SK-N-MC (cell line): Measurements from ENCODE around the gene CACNG8.

ENCODE experiments used
- DNase-seq: peaks from one replicate; pipeline ENCODE4 v3.0.0-alpha.2; 2011; ENCODE audit warnings: low read depth, low spot score
- H3K27ac ChIP-seq: fragments of 200-600 bp; sonication (generic); 2 replicates; pipeline ENCODE4 v1.5.1; 2016; ENCODE audit warnings: mixed run types
- H3K36me3 ChIP-seq: fragments of 200-600 bp; sonication (generic); 2 replicates; pipeline ENCODE4 v1.6.1; 2017; ENCODE audit warnings: antibody characterized with exemption, low read length, mixed read lengths; ENCODE audit not compliant: insufficient read depth
- H3K4me3 ChIP-seq: fragments of 200-600 bp; sonication (generic); 2 replicates; pipeline ENCODE4 v1.5.1; 2016
- H3K9ac ChIP-seq: fragments of 200-600 bp; sonication (generic); 2 replicates; pipeline ENCODE4 v1.8.0; 2017; ENCODE audit warnings: mixed run types, mixed read lengths; ENCODE audit not compliant: insufficient read length
- H3K9me3 ChIP-seq: fragments of 200-600 bp; sonication (generic); 2 replicates; pipeline ENCODE4 v1.6.1; 2017; ENCODE audit warnings: low read depth, mild to moderate bottlenecking, antibody characterized with exemption, low read length, moderate library complexity, mixed read lengths
- EZH2 ChIP-seq: fragments of 200-600 bp; sonication (generic); IDR thresholded peaks from one replicate; pipeline ENCODE4 v1.6.1; 2017; ENCODE audit warnings: antibody characterized with exemption
- FOXP2 ChIP-seq: optimal IDR thresholded peaks from 2 replicates; pipeline ENCODE3; 2011; ENCODE audit warnings: mild to moderate bottlenecking, moderate library complexity; ENCODE audit not compliant: insufficient read depth; ENCODE audit errors: extremely low read length, control extremely low read depth
- POLR2AphosphoS5 ChIP-seq: IDR thresholded peaks from 2 replicates; pipeline ENCODE4 v1.6.1; 2012; ENCODE audit warnings: mild to moderate bottlenecking, low read depth, low read length, borderline replicate concordance

Gene CACNG8

GRCh38 chr19:53983457-53984289 lies 20.9 kb downstream of the CACNG8 start:
- Histone ChIP-seq H3K9ac (no peak overlapping the region), H3K27ac (no peak overlapping the region), H3K4me3 (no peak overlapping the region), H3K36me3 (no peaks in the 10 kb centered on the region), H3K9me3 (no peaks in the 10 kb centered on the region)
- no peak for TF ChIP-seq FOXP2
- no peak for TF ChIP-seq EZH2
- no peak for TF ChIP-seq POLR2AphosphoS5
- DNase-seq = no peak

- H3K9me3 ChIP-seq = no peaks in the 10 kb centered on the region
- no peak overlapping the region for H3K27ac ChIP-seq
- DNase-seq = no peak
Measured at GRCh38 chr19:53985863-53986262, 23.1 kb downstream of the CACNG8 start.

GRCh38 chr19:53988981-53989380 lies 26.2 kb downstream of the CACNG8 start:
- TF ChIP-seq EZH2 (no peak), POLR2AphosphoS5 (no peak), FOXP2 (no peak)
- no peaks in the 10 kb centered on the region for H3K9me3 ChIP-seq
- DNase-seq = no peak
- H3K27ac ChIP-seq = no peak overlapping the region
- no peak overlapping the region for H3K4me3 ChIP-seq
- no peaks in the 10 kb centered on the region for H3K36me3 ChIP-seq
- H3K9ac ChIP-seq = no peak overlapping the region

More at GRCh38 chr19:53985863-53986262, 23.1 kb downstream of the CACNG8 start:
- TF ChIP-seq POLR2AphosphoS5 (no peak), FOXP2 (no peak), EZH2 (no peak)
- Histone ChIP-seq H3K36me3 (no peaks in the 10 kb centered on the region), H3K4me3 (no peak overlapping the region), H3K9ac (no peak overlapping the region)

- Histone ChIP-seq H3K27ac (no peak overlapping the region), H3K9ac (no peak overlapping the region), H3K9me3 (no peaks in the 10 kb centered on the region), H3K36me3 (no peaks in the 10 kb centered on the region), H3K4me3 (no peak overlapping the region)
- DNase-seq = no peak
- TF ChIP-seq POLR2AphosphoS5 = no peak
- TF ChIP-seq FOXP2 = no peak
- no peak for TF ChIP-seq EZH2
Measured at GRCh38 chr19:53989600-53990533, 27.1 kb downstream of the CACNG8 start.

- TF ChIP-seq FOXP2 (no peak), EZH2 (no peak), POLR2AphosphoS5 (no peak)
- Histone ChIP-seq H3K9me3 (no peaks in the 10 kb centered on the region), H3K36me3 (no peaks in the 10 kb centered on the region), H3K27ac (no peak within 1 kb of the TSS), H3K9ac (no peak within 1 kb of the TSS), H3K4me3 (no peak within 1 kb of the TSS)
- no peak for DNase-seq
Measured at GRCh38 chr19:53991224-53992113, 28.7 kb downstream of the CACNG8 start, which contains the start of gene CACNG6. Gene CACNG6, plus strand, starts transcription at chr19:53991637. Its CDS starts 1,241 bp downstream, at chr19:53992878.

- no peaks in the 10 kb centered on the region for H3K36me3 ChIP-seq
- H3K9me3 ChIP-seq = no peaks in the 10 kb centered on the region
- DNase-seq = no peak
- no peak overlapping the region for H3K9ac ChIP-seq
- no peak overlapping the region for H3K4me3 ChIP-seq
- TF ChIP-seq FOXP2 (no peak), EZH2 (peak; percentile 58)
- no peak overlapping the region for H3K27ac ChIP-seq
Measured at GRCh38 chr19:53992211-53992610, 29.5 kb downstream of the CACNG8 start.

- Histone ChIP-seq H3K9me3 (no peaks in the 10 kb centered on the region), H3K36me3 (no peaks in the 10 kb centered on the region), H3K9ac (no peak overlapping the region), H3K4me3 (no peak overlapping the region), H3K27ac (no peak overlapping the region)
- no peak for DNase-seq
- TF ChIP-seq EZH2 = no peak
- no peak for TF ChIP-seq FOXP2
- no peak for TF ChIP-seq POLR2AphosphoS5
Measured at GRCh38 chr19:53992815-53993214, 30.1 kb downstream of the CACNG8 start.
